ENCODE results near the gene SMAD6. TPM values are rescaled to one million over a fixed set of nuclear protein-coding genes. Genes with fewer than 3 reads are reported as not detected.

SMAD6 gene
- total and polyA plus RNA-seq, 10 of the 15 experiments (the other 5 are each of a cell fraction or from before 2014, with no cell fraction given): under 0.01 to 0.10 (median 0.03) TPM; not detected in 7

DNA sequence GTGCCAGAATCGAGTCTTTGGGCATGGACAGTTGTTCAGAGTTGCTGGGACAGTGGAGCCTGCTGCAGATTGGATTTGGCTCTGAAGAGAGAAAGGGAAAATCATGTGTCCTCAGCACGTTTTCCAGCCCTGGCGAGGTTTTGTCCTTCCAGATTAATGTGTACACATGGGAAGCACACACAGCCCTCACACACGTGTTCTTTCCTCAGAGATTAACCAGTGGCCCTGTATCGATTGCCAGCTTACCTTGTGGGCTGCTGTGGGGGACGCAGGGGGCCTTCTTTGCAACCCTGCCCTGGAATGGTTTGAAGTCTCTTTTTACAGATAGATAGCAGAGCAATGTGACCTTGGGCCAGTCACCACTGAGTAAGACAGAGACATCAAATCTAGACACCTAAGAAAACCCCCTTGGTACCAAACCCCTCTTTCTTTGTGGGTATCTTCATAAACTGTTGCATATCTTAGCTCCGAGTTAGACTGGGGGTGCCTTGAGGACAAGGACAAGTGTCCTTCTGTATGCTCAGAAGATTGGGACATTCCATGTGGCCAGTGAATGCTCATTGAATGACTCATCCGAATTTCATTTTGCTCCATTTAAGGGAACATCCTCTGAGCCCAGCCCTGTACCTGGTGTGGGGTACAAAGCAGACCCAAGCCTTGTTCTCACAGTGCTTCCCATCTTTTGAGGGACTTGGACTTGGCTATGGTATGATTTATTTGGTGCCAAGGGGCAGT is 48.0 kb downstream of the SMAD6 start:
- Histone ChIP-seq H3K36me3 (ENCODE audit: control insufficient read depth in 2 of 2, insufficient read depth in 2 of 2, low read length in 1 of 2) (no peaks in the 10 kb centered on the region), H3K4me2 (ENCODE audit: control insufficient read depth, insufficient read depth) (no peak overlapping the region), H2AFZ (ENCODE audit: control insufficient read depth, low read depth, low read length) (no peak overlapping the region), H3K9me3 (replicated peaks; ENCODE audit: control insufficient read depth, insufficient read depth, low read length) (peaks cover 4% of the 10 kb centered on the region; the same call in 1 of the 3 replicates), H3K27me3 (replicated peaks in 1 of 2; ENCODE audit: control insufficient read depth in 2 of 2, insufficient read depth in 2 of 2, low read length in 1 of 2) (no peaks in the 10 kb centered on the region), H3K27ac (ENCODE audit: control insufficient read depth, insufficient read depth) (no peak overlapping the region), H3K4me1 (ENCODE audit: control insufficient read depth, insufficient read depth, low read length) (no peaks in the 10 kb centered on the region; the same call in 1 of the 2 replicates), H4K20me1 (ENCODE audit: control insufficient read depth, insufficient read depth) (no peaks in the 10 kb centered on the region), H3K79me2 (ENCODE audit: control insufficient read depth, insufficient read depth, low read length) (no peaks in the 10 kb centered on the region), H3K9ac (ENCODE audit: control insufficient read depth, insufficient read depth, low read length) (no peak overlapping the region), H3K4me3 (no peak overlapping the region)
- intact Hi-C loops (cut with micrococcal nuclease; ENCODE audit: unreplicated experiment) (no loop called here), in situ Hi-C loops (cut with MboI) (loop anchor here (25.0 kb wide), 1 partner anchor 138 kb away; no protein-coding TSS in a partner anchor)
- ATAC-seq (peak; percentile 36), DNase-seq (ENCODE audit: low read depth, low spot score) (no peak), FAIRE-seq (no peak)
- CTCF ChIA-PET: interaction anchor here (1.2 kb wide), 1 partner anchor 131 kb away, joined by 4 read pairs; no protein-coding TSS in a partner anchor
- POLR2A ChIA-PET: no interaction called here
- SMC1A ChIA-PET (ENCODE audit: uncharacterized antibody, unreplicated experiment): no interaction called here
- 12% methylated on average over 8 of the region's 8 CpGs for WGBS (ENCODE audit: insufficient coverage, insufficient replicate concordance, low lambda C conversion rate, missing lambda C conversion rate)
- TF ChIP-seq SUZ12 (IDR thresholded peaks at IDR 0.05; ENCODE audit: unreplicated experiment) (no peak), ATF7 (IDR thresholded peaks at IDR 0.05; ENCODE audit: low read depth) (no peak), YBX1 (IDR thresholded peaks at IDR 0.05) (no peak), MYB (IDR thresholded peaks at IDR 0.05; ENCODE audit: borderline replicate concordance, low read depth, low read length) (no peak), SPI1 (IDR thresholded peaks at IDR 0.05; ENCODE audit: borderline replicate concordance, insufficient read depth, low read depth, low read length) (no peak), STAT1 (conservative IDR thresholded peaks at IDR 0.05) (no peak), RAD21 (IDR thresholded peaks at IDR 0.05; ENCODE audit: insufficient read depth, low read depth, low read length) (no peak), RAD51 (IDR thresholded peaks at IDR 0.05) (no peak), BCL11A (IDR thresholded peaks at IDR 0.05; ENCODE audit: low read depth, low read length) (no peak)
- TF ChIP-seq, protein P1, sequence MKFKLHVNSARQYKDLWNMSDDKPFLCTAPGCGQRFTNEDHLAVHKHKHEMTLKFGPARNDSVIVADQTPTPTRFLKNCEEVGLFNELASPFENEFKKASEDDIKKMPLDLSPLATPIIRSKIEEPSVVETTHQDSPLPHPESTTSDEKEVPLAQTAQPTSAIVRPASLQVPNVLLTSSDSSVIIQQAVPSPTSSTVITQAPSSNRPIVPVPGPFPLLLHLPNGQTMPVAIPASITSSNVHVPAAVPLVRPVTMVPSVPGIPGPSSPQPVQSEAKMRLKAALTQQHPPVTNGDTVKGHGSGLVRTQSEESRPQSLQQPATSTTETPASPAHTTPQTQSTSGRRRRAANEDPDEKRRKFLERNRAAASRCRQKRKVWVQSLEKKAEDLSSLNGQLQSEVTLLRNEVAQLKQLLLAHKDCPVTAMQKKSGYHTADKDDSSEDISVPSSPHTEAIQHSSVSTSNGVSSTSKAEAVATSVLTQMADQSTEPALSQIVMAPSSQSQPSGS (IDR thresholded peaks at IDR 0.05; ENCODE audit: low read length): no peak
- RAD21 ChIA-PET (ENCODE audit: unreplicated experiment): no interaction called here
- BruUV-seq (replicated peaks): no TSS peak

Measured in GM12878 (cell line).